Stomach (tissue), 4 donors: Measurements from ENCODE around the gene ABHD15.

ENCODE experiments used
- POLR2A ChIP-seq, 4 donors: fragments of 450-650 bp; IDR thresholded peaks; one replicate each; pipeline ENCODE4 v1.6.1; 2016; ENCODE audit warnings: antibody characterized with exemption in 4 of 4, control low read depth in 2 of 4, mild to moderate bottlenecking in 1 of 4, moderate library complexity in 1 of 4
- POLR2AphosphoS5 ChIP-seq, 3 donors: sonication (generic); formaldehyde crosslinking; IDR thresholded peaks; one replicate each; pipeline ENCODE4 v1.6.1; 2016; ENCODE audit warnings: antibody characterized with exemption in 3 of 3
- TF ChIP-seq, protein P1 (sequence below), 7 experiments: fragments of 450-650 bp in 4 of 7; fragments of 200-600 bp in 3 of 7; sonication (generic) in 3 of 7; IDR thresholded peaks; one replicate each; pipeline ENCODE4 v1.5.1; 2016 to 2019; ENCODE audit warnings: antibody characterized with exemption in 7 of 7, control low read depth in 2 of 7, mild to moderate bottlenecking in 1 of 7

DNA sequence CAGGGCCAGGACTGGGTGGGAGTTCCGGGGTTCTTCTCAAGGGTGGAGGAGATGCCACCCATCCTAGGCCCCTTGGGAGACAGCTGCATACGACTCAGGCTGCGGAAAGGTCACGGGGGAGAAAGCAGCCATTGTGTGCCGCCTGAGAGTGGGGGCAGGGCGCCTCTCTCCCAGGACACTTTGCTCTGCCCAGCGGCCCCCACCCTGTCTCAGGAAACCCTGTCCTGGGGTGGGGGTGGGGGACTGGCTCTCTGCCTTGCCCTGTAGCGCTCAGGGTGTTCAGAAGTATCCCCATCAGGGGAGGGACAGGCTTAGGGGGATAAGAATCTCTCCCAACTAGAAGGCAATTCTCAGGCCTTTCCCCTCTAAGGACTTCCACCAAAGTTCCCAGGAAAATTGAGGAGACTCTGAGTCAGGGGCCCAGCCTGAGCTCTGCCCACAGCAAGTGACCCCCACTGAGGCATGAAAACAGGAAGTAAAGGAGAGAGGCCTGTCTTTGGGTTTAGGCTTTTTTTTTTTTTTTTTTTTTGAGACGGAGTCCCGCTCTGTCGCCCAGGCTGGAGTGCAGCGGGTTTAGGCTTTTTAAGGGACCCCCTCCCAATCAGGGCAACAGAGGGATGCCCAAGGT is 17.7 kb upstream of the ABHD15 start:
- TF ChIP-seq, protein P1, sequence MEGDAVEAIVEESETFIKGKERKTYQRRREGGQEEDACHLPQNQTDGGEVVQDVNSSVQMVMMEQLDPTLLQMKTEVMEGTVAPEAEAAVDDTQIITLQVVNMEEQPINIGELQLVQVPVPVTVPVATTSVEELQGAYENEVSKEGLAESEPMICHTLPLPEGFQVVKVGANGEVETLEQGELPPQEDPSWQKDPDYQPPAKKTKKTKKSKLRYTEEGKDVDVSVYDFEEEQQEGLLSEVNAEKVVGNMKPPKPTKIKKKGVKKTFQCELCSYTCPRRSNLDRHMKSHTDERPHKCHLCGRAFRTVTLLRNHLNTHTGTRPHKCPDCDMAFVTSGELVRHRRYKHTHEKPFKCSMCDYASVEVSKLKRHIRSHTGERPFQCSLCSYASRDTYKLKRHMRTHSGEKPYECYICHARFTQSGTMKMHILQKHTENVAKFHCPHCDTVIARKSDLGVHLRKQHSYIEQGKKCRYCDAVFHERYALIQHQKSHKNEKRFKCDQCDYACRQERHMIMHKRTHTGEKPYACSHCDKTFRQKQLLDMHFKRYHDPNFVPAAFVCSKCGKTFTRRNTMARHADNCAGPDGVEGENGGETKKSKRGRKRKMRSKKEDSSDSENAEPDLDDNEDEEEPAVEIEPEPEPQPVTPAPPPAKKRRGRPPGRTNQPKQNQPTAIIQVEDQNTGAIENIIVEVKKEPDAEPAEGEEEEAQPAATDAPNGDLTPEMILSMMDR (IDR thresholded peaks at IDR 0.05), result no peak
- TF ChIP-seq POLR2AphosphoS5 (IDR thresholded peaks at IDR 0.05) (no peak), POLR2A (IDR thresholded peaks at IDR 0.05) (no peak)
